Measurements from ENCODE around the gene PSG6.
"Not testable (repeated sequence)": the region's sequence is repeated elsewhere in the genome, so short reads cannot be mapped to it uniquely, and the experiment has no call there.

Gene PSG6

GRCh38 chr19:42917634-42918033, at the start of gene PSG6:
TSS of gene PSG6 (minus strand) at chr19:42917894. CDS start at chr19:42917792, 102 bp downstream.
- DNase-seq, result not testable (repeated sequence)

- no peak for DNase-seq
Measured at GRCh38 chr19:42965176-42965575, 47.5 kb upstream of the PSG6 start.

DNA sequence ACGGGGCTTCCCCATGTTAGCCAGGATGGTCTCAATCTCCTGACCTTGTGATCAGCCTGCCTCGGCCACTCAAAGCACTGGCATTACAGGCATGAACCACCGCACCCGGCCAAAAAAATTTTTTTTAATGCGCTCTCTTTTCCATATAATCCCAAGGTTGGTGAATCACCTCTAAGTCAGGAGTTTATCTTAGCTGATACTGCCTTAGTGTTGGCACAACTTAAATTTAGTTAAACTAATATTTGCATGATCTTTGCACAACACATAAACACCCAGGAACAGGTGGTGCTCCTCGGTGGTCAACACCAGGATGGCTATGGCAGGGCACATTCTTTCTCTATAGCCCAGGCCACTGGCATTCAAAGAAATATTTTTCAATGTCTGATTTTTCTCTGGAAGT, 43.4 kb upstream of the PSG6 start:
- DNase-seq, result no peak

DNA sequence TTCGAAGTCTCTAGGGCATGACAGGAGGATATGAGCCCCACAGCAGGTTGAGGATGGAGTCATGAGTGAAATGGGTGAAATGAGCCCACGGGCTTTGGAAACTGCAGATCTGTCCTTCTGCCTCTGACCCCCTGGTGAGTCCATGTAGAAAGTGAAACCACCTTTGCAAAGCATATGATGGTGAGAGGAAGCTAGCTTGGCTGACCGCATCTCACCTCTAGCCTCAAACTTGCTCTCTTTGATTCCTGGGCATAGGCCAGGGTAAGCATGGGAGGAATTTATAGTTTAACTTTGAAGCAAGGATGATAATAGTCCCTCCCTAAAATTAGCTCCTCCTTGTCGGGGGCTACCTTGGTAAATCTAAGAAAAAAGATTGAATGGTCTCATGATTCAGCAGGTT, 34.4 kb upstream of the PSG6 start:
- DNase-seq, result not testable (repeated sequence)

DNA sequence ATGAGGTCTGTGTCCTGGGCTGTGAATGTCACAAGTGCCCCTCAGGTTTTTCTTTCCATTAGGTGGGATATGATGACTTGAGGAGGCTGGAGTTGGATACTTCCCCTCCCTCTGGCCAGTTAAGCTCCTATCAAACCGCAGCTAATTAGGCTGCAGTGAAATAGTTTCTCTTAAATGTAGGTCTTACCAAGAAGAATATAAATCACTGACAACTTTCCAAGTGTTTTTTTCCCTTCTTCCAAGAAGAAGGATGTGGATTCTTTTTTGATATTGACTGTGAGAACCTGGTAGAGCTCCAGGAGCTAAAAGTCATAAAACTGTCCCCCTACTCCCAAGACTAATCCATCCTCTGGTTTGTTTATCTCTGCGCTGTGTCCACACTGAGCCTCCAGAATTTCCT, 33.8 kb upstream of the PSG6 start:
- not testable (repeated sequence) for DNase-seq

DNA sequence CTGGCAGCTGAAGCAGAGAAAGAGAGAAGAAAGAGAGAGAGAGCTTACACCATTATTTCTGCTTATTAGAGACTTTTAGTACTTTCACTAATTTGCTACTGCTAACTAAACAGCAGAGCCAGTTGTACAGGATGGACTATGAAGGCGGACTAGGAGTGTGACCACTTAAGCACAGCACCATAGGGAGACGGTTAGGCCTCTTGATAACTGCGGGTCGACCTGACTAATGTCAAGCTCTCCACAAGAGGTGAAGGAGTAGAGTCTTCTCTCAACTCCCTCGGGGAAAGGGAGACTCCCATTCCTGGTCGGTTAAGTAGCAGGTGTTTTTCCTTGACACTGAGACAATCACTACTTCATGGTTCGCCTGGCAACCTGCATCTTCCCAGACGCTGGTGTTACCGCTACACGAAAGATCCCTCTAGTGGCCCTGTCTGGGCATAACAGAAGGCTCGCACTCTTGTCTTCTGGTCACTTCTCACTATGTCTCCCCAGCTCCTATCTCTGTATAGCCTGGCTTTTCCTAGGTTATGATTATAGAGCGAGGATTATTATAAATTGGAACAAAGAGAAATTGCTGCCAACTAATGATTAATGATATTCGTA, 24.6 kb upstream of the PSG6 start:
- DNase-seq, result no peak

- not testable (repeated sequence) for DNase-seq
Measured at GRCh38 chr19:42937107-42937506, 19.4 kb upstream of the PSG6 start, which contains the start of gene PSG7. TSS of gene PSG7 (minus strand) at chr19:42937207. CDS start at chr19:42937076, 131 bp downstream.

DNA sequence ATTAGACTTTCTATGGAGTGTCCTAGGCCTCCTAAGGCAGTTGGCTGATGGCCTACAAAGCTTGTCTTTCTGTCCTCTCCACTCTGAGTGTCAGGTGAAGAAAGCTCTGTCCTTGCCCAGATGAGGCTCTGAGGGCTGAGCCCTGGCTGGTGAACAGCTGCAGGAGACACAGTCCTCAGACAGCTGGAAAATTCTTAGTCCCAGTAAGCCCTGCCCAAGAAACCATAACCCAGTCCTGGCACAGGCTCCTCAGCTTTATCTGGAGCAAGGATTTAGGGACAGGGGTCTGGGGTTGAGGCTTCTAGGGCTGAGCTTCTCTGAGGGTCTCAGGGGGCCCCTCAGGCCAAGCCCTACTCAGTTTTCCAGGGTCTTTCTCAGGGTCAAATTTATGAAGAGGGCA, 17.0 kb upstream of the PSG6 start:
- not testable (repeated sequence) for DNase-seq

- not testable (repeated sequence) for DNase-seq
Measured at GRCh38 chr19:42934183-42934582, 16.5 kb upstream of the PSG6 start.

DNA sequence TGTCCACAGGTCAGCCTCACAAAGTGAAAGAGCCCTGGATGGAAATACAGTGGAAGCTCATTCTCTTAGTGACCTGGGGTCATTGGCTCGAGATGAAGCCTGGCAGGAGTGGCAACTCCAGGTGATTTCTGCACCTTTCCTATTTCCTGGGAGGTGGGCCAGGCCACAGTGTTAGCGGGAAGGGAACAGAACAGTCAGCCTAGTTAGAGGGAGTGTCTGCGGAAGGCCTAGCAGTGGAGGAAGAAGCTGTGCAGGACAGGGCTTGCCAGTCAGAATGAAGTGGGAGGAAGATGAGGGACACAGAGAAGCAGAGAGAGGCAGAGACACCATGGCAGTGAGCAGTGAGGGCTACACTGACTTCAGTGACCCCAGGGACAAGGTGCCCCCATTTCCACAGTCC, 15.7 kb upstream of the PSG6 start:
- not testable (repeated sequence) for DNase-seq

DNA sequence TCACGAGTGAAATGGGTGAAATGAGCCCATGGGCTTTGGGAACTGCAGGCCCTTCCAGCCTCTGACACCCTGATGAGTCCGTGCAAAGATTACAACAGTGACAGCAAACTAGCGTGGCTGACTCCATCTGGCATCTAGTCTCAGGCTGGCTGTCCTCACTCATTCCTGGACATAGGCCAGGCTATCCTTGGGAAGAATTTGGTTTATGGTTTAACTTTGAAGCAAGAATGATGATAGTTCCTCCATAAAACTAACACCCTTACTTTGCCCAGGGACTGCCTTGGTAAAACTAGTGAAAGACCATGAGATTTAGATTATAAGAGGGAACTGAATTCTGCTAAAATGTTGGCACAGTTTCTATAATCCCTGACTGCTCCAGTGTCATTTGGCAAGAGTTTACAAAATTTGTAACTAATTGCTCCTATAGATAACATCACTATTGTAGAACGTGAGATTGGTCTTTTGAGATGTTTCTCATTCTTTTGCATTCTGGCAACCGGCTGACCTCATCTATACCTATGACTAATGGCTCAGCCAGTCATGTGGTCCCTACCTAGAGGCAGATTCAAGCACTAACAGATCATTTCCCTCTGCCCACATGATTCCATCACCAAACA, 14.9 kb upstream of the PSG6 start:
- DNase-seq, result not testable (repeated sequence)

DNA sequence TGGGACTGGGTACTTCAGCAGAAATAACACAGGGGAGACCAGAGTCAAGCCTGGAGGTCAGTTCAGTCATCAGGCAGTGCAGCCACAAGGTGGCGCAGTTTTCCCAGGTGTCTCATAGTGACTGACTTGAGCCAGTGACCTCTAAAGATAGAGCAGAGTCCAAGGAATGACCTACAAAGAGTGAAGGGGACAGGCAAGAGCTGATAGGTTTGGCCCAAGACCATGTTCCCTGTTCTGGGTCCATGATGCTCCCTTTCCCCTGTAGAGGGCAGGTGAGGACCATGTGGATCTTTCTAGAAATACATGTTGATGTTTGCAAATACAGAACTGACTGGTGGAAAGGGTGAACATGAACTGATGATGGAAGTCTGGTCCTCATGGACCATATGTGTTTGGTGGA, 12.5 kb upstream of the PSG6 start:
- not testable (repeated sequence) for DNase-seq

GRCh38 chr19:42928896-42929295, 11.2 kb upstream of the PSG6 start:
- DNase-seq, result no peak

- no peak for DNase-seq
Measured at GRCh38 chr19:42926781-42927180, 9.1 kb upstream of the PSG6 start.

GRCh38 chr19:42923106-42923505, 5.4 kb upstream of the PSG6 start:
- not testable (repeated sequence) for DNase-seq

DNA sequence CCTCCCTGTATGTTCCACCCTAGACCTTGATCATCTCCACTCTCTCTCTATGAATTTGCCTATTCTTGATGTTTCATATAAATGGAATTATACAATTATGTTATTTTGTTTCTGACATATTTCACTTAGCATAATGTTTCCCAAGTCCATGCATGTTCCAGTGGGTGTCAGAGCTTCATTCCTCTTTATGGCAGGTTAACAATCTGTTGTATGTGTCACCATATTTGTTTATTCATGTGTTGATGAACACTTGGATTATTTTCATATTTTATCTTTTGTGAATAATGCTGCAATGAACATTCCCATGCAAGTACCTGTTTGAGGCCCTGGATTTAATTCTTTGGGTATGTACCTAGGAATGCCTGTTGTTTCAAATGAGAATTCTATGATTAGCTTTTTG, 3.3 kb upstream of the PSG6 start:
- DNase-seq, result not testable (repeated sequence)

DNA sequence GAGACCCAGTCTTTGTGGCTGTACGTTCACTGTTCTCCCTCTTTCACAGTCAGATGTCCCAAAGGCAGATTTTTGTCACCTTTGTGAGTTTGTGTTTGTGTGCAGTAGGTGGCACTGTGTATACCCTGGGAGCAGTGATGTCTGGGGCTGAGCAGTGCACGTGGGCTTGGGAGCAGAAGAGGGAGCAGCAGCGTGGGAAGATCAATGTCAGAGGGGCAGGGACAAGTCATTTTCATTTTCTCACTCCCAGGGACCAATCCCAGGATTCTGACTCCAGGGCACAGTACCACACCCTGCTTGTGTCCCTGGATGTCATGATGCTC, 2.0 kb upstream of the PSG6 start:
- no peak for DNase-seq

DNA sequence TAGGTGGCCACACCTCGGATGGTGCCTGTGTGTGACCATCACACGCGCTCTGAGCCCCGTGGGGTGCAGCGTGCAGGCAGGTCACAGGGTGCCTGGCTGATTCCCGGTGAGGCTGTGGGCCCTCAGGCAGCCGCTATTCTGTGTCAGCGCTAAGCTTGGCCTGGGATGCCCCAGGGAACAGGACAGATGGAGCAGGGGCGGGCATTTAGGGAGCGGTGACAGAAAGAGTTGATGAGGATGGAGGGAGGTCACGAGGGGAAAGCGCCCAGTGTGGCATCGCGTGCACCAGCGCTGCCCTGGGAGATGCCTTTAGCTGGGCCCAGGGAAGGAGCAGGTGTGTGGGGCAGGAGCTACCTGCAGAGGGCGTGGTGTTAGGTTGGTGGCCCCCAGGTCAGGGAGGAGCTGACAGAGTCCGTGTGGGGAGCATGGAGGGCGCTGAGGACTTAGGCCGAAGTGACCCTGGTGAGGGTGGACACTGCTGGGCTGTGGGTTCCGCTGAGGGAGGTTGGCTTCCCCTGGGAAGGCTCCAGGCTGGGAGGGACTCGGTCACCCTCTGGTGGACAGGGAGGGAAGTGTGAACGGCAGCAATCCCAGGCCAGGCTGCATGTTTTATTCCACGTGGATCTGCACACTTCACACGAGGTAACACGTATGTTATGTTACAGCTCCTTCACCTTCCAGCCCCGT, 1.5 kb upstream of the PSG6 start:
- DNase-seq, result not testable (repeated sequence)

DNA sequence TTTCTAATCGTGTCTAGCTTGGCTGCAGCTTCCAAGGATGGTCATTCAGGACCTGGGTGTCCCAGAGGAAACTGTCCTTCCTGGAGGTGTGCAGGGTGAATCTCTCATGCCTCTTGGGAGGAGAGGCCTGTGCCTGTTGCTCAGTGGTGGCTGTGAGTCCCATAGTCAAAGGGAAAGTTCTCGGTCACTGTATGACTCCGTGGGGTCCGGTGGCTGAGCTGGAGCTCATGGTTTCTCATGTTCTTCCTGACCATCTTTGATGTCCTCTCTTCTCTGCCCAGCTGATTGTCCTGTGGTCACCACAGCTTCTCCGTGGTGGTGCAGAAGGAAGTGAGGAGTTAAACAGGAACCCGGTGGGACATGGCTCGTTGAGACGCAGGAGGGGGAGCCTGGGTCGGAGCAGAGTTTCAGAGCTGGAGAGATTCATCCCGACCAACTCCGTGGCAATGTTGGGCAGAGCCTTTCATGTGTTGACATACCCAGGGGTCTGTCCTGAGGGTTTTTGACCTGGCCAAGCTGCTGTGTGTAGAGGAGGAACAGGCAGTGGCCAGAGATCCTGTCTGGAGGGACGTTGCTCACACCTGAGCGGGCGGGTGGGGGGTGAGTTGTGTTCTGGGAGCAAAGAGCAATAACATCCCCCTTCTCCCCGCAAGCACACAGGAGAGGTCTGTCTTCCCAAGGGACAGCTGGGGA, 829 bp upstream of the PSG6 start:
- DNase-seq, result not testable (repeated sequence)

DNA sequence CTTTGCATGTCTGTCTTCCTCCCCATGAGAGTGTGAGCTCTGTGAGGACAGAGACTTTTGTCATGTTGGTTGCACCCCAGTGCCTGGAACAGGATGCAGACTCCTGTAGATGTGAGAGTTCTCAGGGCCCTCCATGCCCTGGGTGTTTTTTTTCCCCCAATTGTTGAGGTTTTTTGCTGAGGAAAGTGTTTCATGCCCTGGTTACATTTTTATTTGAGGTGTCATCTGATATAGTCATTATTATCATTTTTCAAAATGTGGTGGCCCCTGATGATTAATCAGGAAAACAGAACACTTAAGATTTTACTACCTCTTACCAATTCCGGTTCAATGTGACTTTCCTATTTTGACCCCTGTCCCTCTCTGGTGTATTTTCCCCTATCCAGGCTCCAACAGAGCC, 763 bp downstream of the PSG6 start:
- DNase-seq, result not testable (repeated sequence)

- not testable (repeated sequence) for DNase-seq
Measured at GRCh38 chr19:42913516-42913915, 4.2 kb downstream of the PSG6 start.

DNA sequence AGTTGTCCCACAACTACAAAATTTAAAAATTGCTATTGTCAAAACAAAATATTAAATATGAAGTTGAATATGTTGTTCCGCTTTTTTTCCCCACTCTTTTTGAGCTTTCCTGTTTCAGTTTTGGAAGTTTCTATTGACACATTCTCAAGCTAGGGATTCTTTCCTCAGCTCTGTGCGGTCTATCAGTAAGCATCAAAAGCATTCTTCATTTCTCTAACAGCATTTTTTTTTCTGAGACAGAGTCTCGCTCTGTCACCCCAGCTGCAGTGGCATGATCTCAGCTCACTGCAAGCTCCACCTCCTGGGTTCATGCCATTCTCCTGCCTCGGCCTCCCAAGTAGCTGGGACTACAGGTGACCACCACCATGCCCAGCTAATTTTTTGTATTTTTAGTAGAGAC, 4.8 kb downstream of the PSG6 start:
- DNase-seq, result not testable (repeated sequence)

GRCh38 chr19:42911731-42912130, 6.0 kb downstream of the PSG6 start:
- DNase-seq, result not testable (repeated sequence)

DNA sequence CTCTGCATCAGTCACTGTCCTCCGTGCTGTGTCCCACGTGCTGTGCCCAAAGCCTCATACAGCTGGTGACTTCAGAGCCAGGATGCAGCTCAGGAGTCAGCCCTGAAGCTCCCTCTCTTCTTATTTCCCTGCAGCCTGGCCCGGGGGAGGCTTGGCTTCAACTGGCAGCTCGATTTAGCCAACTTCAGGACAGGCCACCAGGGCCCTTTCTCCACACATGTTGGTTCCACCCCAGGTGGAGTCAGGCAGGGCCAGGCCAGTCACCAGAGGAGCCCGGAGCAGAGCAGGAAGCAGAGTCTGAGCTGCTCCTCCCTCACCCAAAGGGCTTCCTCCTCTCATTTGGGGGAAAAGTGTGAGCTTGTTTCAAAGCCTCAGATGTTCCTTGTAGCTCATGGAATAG, 11.5 kb downstream of the PSG6 start:
- DNase-seq, result not testable (repeated sequence)
